ENCODE measurements around the gene CRYBA2.

Gene CRYBA2

GRCh38 chr2:219023045-219023605 lies 29.9 kb upstream of the CRYBA2 start:
- no peak for DNase-seq (ENCODE audit: low read depth, low spot score)

DNA sequence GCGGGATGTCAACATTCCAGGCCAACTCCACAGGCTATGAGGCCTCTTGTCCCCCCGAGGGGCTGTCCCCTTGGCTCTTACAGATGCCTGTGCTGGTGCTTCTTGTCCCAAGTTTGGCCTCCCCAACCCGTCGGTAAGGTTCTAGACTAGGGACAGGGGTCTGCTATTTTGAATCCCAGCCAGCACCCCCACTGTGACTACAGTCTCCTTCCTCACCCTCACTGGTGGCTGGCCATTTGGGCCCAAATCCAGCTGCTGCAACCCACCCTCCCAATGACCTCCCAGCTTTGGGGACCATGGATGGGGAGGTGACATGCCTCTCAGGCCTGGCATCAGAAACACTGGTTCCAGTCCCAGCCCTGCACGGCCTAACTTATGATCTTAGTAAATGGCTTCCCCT lies 29.4 kb upstream of the CRYBA2 start:
- no peak for DNase-seq (ENCODE audit: low read depth, low spot score)

DNA sequence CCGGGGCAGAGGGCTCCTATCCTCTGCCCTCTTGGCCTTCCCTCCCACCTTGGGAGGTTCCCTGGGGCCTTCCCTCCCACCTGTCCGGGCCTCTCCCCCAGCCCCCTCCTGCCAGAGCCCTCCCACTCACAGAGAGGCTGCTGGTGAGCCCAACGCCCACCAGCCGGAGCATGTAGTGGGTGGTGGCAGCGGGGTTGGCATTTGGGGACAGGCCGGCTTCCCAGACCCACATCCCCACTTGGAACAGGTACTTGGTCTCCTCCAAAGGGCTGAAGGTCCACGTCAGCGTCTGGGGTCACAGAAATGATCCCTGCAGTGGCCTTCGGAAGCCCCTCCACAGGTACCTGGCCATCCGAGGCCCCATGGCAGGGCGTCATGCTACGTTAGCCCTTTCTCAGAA lies 28.8 kb upstream of the CRYBA2 start:
- no peak for DNase-seq (ENCODE audit: low read depth, low spot score)

- no peak for DNase-seq (ENCODE audit: low read depth, low spot score)
Observed at GRCh38 chr2:219021591-219021990, 28.4 kb upstream of the CRYBA2 start.

DNA sequence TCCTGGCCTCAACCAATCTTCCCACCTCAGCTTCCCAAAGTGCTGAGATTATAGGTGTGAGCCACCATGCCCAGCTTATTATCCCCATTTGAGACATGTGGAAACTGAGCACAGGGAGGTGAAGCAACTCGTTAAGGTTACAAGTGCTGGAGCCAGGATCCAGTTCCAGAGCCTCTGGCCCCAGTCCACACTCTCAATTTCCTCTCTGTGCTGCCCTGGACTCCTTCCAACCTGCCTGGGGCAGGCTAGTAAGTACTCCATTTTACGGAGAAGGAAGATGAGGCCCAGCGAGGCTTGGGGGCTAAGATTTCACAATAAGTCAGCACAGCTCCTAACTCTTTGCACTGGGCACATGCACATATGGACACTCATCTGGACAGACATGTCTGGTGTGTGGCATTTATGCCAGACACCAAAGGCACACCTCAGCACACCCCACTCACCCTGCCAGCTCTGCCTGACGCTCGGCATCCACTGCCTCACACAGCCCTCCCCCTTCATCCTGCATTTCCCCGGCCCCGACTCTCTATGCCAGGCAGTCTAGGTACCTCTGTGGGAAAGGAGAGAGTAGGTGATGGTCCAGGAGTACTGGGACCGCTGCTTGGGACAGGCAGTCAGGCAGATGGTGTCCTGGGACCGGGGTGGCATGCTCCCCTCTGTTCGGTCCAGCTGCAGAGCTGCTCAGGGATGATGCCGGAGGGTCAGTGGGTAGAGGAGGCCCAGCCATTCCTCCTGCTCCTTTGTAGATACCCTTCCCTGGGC lies 27.6 kb upstream of the CRYBA2 start:
- no peak for DNase-seq (ENCODE audit: low read depth, low spot score)

DNA sequence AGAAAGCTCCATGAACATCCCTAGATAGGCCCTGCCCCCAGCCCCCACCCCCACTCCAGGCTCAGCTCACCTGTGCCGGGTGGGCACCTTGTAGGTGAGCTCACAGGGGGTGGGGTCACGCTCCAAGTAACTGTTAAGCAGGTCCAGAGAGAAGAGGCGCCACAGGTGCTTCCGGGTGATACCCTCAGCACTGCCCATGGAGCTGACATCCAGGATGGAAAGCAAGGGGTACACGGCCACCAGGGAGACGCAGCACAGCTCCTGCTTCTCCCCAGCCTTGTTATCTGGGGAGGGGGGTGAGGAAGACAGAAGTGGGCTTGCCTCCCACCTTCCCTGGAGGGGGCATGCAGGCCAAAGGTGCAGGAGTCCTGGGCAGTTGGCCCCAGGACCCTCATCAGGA lies 26.2 kb upstream of the CRYBA2 start:
- DNase-seq (ENCODE audit: low read depth, low spot score), result no peak

DNA sequence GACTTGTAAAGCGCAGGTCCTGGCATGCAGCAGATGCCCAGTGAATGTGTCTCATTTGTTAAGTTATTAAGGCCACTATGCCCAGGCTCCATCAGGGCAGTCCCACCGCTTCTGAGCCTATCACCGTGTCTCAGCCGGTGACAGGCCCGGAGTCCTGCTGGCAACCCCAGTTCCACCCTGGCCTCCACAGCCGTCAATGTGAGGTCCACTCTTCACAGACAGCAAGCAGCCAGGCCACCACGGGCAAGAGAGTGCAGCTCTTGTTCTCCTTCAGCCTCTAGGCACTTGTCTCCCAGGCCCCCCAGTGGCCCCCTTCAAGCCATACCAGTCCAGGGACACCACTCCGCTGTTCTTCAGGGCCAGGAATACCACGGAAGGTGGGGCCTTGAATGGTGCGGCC lies 25.5 kb upstream of the CRYBA2 start:
- DNase-seq (ENCODE audit: low read depth, low spot score), result no peak

GRCh38 chr2:219018286-219018685 lies 25.1 kb upstream of the CRYBA2 start:
- no peak for DNase-seq (ENCODE audit: low read depth, low spot score)

GRCh38 chr2:219017201-219017931 lies 24.1 kb upstream of the CRYBA2 start:
- DNase-seq (ENCODE audit: low read depth, low spot score), result no peak

DNA sequence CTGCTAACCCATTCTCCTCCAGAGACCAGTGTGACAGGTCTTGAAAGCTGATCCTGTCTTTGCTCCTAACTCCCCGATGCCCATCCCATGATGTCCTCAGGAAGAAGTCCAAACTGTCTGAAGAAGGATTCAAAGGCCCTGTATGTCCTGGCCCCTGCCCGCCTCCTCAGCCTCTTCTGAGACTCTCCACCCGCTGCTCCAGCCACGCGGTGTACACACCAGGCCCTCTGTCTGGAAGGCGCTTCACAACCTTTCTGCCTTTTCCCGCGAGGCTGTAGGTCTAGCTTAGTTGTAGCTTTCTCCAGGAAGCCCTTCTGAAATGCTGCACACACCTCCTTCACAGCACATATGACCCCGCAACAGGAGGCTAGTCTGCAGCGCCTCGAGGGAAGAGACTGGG lies 23.5 kb upstream of the CRYBA2 start:
- DNase-seq (ENCODE audit: low read depth, low spot score), result no peak

GRCh38 chr2:219010873-219011272 lies 17.7 kb upstream of the CRYBA2 start:
- DNase-seq (ENCODE audit: low read depth, low spot score), result no peak

DNA sequence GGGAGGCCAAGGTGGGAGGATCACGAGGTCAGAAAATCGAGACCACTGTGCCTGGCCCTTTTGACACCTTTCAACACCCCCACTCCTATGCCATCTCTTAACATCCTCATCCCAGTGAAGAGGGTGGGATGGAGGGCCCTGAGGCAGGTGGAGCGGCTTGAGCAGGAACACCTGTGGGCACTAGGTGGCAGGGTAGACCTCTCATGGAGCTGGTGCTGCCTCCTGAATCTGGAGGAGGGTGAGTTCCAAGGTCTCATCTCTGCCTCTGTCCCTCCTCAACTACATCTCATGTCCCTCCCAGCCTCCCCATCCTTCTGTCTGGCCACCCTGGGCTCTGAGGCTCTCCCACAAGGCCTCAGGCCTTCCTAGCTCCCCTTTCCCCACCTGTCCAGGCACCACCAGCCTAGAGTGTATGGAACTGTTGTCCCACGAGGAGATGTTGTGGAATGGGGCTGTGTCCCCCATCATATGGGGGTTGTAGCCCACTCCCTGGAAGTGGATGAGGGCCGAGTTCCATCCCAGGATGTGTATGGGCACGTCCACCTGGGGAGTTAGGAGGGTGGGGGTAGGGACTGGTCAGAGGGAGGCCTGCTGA lies 17.0 kb upstream of the CRYBA2 start:
- no peak for DNase-seq (ENCODE audit: low read depth, low spot score)

DNA sequence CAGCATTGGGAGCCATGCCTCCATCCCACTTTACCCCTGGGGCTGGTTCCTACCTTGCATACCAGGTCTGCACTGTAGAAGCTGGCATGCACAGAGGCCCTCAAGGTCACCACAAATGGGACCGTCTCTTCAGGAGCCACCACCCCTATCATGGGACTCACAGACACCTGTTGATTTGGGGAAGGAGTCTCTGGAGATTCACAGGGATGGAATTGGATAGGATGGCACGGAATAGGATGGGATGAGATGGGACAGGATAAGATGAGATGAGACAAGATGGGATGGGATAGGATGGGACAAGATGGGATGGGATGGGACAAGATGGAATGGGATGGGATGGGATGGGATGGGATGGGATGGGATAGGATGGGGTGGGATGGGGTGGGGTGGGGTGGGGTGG lies 16.1 kb upstream of the CRYBA2 start:
- no peak for DNase-seq (ENCODE audit: low read depth, low spot score)

- no peak for DNase-seq (ENCODE audit: low read depth, low spot score)
Observed at GRCh38 chr2:219003979-219004378, 10.8 kb upstream of the CRYBA2 start.

GRCh38 chr2:219003267-219003634 lies 10.0 kb upstream of the CRYBA2 start:
- no peak for DNase-seq (ENCODE audit: low read depth, low spot score)

DNA sequence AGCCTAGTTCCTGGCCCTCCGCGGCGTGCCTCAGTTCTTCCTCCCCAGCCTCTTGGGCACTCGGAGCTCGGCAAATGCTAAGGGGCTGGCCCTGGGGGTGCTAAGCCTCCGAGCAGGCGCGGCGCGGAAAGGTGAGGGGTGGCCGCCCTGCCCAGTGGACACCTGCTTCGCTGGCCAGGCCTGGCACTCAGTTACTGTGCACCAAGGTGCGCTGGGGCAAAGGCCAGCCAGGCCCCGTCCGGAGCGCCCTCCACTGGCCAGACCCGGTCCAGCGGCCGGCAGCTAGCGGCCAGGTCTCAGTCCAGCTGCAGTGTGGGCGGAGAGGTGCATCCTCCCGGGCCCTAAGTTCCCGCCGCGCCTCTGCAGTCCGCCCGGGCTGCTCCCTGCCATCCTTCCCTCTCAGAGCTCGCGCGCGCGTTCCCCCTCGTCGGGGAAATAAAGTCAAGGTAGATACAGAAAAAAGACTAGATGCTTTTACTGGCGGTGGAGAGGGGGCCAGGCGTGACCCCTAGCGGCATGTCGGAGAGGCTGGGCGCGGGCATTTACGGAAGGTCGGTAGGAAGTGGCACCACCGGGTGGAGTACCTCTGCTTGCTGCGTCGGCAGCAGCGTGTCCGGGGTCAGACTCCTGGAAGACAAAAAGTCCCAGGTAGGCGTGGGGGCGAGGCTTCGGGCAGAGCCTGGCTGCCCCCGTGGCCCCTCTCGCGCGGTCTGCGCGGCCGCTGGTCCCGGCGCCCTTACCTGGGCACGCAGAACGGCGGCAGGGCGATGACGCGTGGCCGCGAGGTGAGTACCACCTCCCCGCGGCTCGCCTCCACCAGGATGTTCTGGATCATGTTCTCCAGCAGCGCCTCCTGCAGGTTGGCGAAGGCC lies 9.4 kb upstream of the CRYBA2 start:
- no peak for DNase-seq (ENCODE audit: low read depth, low spot score)

GRCh38 chr2:219001577-219002394 lies 8.6 kb upstream of the CRYBA2 start:
- no peak for DNase-seq (ENCODE audit: low read depth, low spot score)

- no peak for DNase-seq (ENCODE audit: low read depth, low spot score)
Observed at GRCh38 chr2:219001100-219001576, 7.9 kb upstream of the CRYBA2 start.

- DNase-seq (ENCODE audit: low read depth, low spot score), result no peak
Observed at GRCh38 chr2:219000569-219000960, 7.3 kb upstream of the CRYBA2 start.

DNA sequence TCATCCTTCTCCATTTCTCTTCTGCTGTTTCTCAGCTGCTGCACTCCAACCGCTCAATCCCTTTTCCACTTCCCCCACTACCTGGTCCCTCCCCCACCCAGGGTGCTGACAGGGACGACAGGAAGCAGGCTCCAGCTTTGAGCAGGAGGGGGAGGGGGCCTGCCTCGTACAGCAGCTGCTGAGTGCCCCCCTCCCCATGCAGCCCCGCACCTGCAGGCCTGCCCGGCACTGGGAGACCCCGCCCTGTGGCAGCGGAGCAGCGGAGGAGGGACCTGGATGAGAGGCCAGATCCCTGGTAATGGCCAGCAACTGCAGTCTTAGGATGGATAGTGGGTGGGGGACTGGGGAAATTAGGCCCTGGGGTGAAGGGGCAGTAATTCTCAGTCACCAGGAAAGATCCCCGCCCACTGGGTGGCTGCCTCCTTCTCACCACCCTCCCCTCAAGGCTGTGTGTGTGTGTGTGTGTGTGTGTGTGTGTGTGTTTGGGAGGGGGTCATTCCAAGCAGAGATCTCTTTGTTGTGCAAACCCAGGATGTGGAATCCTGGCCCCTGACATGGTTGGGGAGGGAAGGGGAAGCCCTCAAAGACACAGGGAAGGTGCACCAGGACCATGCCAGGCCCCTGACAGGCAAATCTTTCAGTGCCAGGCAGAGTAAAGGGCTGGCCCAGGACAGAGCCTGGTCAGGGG lies 6.8 kb upstream of the CRYBA2 start:
- no peak for DNase-seq (ENCODE audit: low read depth, low spot score)

All from smooth muscle cell of the brain vasculature (primary cell).